ENCODE results near the gene TNS4.

- TF ChIP-seq, protein P1, sequence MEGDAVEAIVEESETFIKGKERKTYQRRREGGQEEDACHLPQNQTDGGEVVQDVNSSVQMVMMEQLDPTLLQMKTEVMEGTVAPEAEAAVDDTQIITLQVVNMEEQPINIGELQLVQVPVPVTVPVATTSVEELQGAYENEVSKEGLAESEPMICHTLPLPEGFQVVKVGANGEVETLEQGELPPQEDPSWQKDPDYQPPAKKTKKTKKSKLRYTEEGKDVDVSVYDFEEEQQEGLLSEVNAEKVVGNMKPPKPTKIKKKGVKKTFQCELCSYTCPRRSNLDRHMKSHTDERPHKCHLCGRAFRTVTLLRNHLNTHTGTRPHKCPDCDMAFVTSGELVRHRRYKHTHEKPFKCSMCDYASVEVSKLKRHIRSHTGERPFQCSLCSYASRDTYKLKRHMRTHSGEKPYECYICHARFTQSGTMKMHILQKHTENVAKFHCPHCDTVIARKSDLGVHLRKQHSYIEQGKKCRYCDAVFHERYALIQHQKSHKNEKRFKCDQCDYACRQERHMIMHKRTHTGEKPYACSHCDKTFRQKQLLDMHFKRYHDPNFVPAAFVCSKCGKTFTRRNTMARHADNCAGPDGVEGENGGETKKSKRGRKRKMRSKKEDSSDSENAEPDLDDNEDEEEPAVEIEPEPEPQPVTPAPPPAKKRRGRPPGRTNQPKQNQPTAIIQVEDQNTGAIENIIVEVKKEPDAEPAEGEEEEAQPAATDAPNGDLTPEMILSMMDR (IDR thresholded peaks at IDR 0.05; ENCODE audit: low read length): no peak
- no peak for TF ChIP-seq EZH2 (optimal IDR thresholded peaks at IDR 0.05; ENCODE audit: low read depth, low read length)
Observed at GRCh38 chr17:40547079-40547784, 45.8 kb upstream of the TNS4 start.
